Measurements from ENCODE around the gene ACTR2.

DNA sequence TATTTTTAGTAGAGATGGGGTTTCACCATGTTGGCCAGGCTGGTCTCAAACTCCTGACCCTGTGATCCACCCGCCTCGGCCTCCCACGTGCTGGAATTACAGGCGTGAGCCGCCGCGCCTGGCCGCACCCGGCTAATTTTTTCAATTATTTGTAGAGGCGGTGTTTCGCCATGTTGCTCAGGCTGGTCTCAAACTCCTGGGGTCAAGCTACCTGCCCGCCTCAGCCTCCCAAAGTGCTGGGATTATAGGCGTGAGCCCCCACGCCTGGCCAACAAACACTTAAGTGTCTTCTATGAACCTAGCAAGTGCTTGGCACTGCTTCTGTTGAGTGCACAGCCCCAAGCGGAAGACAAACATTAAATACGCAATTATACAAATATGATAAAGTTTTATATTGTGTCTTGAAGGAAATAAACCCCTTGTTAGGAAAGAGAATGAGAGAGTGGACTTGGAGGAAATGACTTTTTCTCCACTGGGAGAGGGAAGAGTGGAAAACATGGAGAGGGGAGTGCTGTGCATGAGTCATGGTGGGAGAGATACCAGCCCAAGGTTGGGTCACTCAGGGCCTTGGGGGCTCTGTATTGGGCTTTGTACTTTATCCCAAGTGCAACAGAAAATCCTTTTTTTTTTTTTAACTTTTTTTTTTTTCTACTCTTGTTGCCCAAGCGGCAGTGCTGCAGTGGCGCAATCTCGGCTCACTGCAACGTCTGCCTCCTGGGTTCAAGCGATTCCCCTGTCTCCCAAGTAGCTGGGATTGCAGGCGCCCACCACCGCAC is 41.4 kb upstream of the ACTR2 start:
- TF ChIP-seq ZNF10 (tag by site-specific recombination; IDR thresholded peaks at IDR 0.05) (no peak), ZIC2 (tag by site-specific recombination; IDR thresholded peaks at IDR 0.05) (no peak), ZNF837 (tag by site-specific recombination; IDR thresholded peaks at IDR 0.05) (no peak)
- TF ChIP-seq, protein P1, sequence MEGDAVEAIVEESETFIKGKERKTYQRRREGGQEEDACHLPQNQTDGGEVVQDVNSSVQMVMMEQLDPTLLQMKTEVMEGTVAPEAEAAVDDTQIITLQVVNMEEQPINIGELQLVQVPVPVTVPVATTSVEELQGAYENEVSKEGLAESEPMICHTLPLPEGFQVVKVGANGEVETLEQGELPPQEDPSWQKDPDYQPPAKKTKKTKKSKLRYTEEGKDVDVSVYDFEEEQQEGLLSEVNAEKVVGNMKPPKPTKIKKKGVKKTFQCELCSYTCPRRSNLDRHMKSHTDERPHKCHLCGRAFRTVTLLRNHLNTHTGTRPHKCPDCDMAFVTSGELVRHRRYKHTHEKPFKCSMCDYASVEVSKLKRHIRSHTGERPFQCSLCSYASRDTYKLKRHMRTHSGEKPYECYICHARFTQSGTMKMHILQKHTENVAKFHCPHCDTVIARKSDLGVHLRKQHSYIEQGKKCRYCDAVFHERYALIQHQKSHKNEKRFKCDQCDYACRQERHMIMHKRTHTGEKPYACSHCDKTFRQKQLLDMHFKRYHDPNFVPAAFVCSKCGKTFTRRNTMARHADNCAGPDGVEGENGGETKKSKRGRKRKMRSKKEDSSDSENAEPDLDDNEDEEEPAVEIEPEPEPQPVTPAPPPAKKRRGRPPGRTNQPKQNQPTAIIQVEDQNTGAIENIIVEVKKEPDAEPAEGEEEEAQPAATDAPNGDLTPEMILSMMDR (tag by site-specific recombination; IDR thresholded peaks at IDR 0.05): no peak
